NCI-H1048 (cell line): ENCODE data around the gene GPLD1.
"Not testable (repeated sequence)": the region's sequence is repeated elsewhere in the genome, so short reads cannot be mapped to it uniquely, and the experiment has no call there.

Experiments used
- DNase-seq: peaks from one replicate; lab custom pipeline; 2025; lab: John Stamatoyannopoulos, UW

The GPLD1 gene, protein sequence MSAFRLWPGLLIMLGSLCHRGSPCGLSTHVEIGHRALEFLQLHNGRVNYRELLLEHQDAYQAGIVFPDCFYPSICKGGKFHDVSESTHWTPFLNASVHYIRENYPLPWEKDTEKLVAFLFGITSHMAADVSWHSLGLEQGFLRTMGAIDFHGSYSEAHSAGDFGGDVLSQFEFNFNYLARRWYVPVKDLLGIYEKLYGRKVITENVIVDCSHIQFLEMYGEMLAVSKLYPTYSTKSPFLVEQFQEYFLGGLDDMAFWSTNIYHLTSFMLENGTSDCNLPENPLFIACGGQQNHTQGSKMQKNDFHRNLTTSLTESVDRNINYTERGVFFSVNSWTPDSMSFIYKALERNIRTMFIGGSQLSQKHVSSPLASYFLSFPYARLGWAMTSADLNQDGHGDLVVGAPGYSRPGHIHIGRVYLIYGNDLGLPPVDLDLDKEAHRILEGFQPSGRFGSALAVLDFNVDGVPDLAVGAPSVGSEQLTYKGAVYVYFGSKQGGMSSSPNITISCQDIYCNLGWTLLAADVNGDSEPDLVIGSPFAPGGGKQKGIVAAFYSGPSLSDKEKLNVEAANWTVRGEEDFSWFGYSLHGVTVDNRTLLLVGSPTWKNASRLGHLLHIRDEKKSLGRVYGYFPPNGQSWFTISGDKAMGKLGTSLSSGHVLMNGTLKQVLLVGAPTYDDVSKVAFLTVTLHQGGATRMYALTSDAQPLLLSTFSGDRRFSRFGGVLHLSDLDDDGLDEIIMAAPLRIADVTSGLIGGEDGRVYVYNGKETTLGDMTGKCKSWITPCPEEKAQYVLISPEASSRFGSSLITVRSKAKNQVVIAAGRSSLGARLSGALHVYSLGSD

GRCh38 chr6:24489470-24489869 is at the start of gene GPLD1:
Gene GPLD1 (minus strand): TSS chr6:24489578. CDS start chr6:24489511, 67 bp downstream.
- no peak for DNase-seq

GRCh38 chr6:24537771-24538385 is 48.5 kb upstream of the GPLD1 start:
- DNase-seq = no peak

- DNase-seq = no peak
These were observed 47.8 kb upstream of the GPLD1 start for GRCh38 chr6:24537082-24537699.

- no peak for DNase-seq
These were observed 47.1 kb upstream of the GPLD1 start for GRCh38 chr6:24536466-24536865.

DNA sequence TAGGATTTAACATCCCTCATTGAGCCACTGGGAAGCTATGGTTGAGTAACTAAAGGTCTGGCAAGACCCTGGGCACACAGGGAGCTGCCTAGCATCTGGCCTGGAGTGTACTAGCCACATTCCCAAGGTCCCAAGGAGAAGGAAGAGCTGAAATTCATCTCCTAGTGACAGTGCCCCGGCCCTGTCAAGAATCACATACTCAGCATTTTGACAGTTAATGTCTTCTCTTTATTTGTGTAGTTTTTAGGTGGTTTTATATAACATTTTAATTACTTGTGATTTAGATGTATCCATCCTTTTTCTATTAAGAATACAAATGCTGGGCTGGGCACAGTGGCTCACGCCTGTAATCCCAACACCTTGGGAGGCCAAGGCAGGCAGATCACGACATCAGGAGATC is 45.8 kb upstream of the GPLD1 start:
- DNase-seq = no peak

- DNase-seq = no peak
These were observed 45.0 kb upstream of the GPLD1 start for GRCh38 chr6:24534329-24534728.

DNA sequence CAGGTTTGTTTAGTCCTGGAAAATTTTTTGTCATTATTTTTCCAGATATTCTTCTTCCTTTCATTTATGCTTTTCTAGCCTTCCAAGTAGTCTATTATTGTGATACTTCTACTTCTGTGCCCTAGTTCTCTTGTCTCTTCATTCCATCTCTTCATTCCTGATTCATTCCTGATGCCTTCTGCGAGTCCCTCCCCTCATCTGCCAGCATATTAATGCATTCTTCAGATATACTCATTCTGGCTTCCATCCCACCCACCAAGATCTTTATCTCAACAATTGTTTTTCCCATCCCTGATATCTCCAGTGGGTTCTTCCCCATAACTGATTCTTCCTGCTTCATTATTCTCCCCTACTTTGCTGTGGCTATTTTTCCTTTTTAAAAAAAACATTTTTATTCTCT is 40.6 kb upstream of the GPLD1 start:
- DNase-seq = no peak

DNA sequence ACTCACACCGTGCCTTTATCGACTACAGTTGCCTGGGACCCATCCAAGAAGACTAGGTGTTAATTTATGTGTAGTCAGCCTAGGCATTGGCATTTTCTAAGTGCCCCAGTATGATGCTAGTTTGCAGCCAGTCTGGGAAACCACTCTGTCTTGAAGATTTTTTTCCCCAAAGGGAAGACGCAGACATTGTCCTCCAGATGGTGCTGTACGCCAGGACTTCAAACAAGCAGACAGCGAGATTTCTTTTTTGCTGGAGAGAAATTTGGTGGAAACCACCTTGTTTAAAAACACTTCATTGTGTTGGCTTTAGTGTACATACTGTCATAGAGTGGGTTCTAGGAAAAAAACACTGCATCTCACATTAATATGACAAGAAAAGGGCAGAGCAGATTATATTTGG is 35.4 kb upstream of the GPLD1 start:
- no peak for DNase-seq

DNA sequence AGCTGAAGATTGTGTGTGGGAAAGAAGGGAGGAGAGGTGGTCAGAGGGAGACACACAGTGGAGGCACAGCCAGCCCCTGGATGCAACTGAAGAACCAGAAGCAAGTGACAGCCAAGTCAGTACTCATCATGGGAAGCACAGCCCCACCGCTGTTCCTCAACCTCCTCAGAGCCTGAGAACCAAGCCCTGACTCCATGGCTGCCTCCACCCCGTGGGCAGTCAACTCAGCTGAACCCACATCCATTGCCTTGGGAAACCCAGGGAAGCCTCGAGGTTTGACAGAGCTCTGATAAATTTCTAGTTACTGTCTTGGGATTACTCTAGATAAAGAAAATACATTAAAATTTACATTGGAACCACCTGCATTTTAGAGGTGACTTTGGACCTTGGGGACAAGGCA is 35.0 kb upstream of the GPLD1 start:
- no peak for DNase-seq

GRCh38 chr6:24522228-24523176 is 33.1 kb upstream of the GPLD1 start:
- DNase-seq = no peak

GRCh38 chr6:24520929-24521546 is 31.7 kb upstream of the GPLD1 start:
- no peak for DNase-seq

GRCh38 chr6:24517659-24518543 is 28.5 kb upstream of the GPLD1 start:
- DNase-seq = no peak

DNA sequence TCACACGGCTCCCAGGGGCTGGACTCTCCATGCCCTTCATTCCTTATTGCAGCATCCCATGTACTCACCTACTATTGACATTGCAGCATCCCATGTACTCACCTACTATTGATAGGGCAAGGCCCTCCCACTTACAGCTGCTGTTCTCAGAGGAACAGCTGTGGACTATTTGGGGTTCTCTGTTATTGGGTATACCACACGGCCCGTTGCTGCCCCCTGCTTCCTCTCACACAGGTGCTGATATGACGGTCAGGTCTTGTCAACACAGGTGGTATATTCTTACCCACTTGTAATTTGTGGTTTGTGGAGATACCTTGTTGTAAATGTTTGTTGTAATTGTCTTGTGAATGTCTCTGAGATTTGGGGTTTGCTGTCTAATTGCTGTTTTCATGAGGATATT is 24.2 kb upstream of the GPLD1 start:
- DNase-seq = no peak

DNA sequence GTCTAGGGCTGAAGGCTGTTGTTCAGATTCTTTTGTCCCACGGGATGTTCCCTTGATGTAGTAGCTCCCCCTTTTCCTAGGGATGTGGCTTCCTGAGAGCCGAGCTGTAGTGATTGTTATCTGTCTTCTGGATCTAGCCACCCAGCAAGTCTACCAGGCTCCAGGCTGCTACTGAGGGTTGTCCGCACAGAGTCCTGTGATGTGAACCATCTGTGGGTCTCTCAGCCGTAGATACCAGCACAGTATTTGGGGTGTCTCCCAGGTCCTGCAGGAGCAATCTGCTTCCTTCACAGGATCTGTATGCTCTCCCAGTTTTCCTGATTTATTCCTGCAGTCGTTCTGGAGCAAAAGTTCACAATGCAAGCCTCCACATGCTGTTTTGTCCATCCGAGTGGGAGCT is 22.6 kb upstream of the GPLD1 start:
- DNase-seq = not testable (repeated sequence)

GRCh38 chr6:24506814-24507520 is 17.6 kb upstream of the GPLD1 start:
- DNase-seq = no peak

DNA sequence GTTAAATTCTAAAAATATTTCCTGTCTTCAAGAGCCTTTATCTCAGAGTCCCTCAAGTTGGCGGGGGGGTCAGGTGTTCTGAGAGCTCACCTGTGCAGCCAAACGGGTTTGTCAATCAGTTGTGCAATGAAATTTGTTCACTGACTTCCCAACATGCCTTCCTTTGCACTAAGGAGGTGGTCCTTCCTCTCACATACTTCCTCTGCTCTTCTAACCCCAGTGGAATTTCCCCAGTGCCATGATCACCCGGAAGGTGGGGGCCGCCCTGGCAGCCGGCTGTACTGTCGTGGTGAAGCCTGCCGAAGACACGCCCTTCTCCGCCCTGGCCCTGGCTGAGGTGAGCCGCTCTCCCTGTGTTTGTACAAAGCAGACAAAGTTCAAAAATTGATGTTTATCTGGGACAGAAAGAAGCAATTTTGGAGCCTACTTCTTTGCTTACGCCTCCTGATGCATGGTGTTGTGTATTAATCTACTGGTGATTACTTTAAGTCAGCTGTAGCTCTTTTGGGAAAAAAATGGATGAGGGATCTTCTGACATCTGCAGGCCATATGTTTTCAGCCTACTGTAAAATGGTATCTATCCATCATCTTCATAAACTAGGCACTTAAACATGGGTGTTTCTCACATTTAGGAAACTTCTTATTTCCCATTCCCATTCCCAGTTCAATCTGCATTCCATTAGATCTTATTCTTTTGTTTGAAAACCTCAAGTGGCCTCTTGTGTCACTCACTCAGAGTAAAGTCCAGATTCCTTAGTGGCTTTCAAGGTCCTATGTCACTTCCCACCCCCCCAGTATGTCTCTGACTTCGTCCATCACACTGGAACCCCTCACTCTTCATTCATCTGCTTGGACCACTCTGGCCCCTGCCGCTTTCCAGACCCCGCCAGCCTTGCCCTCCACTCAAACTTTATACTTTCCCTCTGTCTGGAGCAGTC is 15.5 kb upstream of the GPLD1 start:
- no peak for DNase-seq

GRCh38 chr6:24504287-24504648 is 14.9 kb upstream of the GPLD1 start:
- DNase-seq = no peak

GRCh38 chr6:24501914-24502313 is 12.5 kb upstream of the GPLD1 start:
- no peak for DNase-seq
